Dendritic cell treated with granulocyte-macrophage colony-stimulating factor and Interleukin-4, amounts not matched to agents 40 ng/mL and 50 ng/mL, for 4 days (primary cell): Measurements from ENCODE around the gene ACP4.
"Not testable (repeated sequence)": the region's sequence is repeated elsewhere in the genome, so short reads cannot be mapped to it uniquely, and the experiment has no call there.

Experiments
- H3K27ac Mint-ChIP-seq: one replicate; pipeline ENCODE4 v1.8.0; 2022; ENCODE audit warnings: mild to moderate bottlenecking, mixed read lengths
- H3K27me3 Mint-ChIP-seq: one replicate; pipeline ENCODE4 v1.8.0; 2022; ENCODE audit warnings: mild to moderate bottlenecking, mixed read lengths
- H3K36me3 Mint-ChIP-seq: one replicate; pipeline ENCODE4 v1.8.0; 2022; ENCODE audit warnings: low read depth, mixed read lengths
- H3K4me1 Mint-ChIP-seq: one replicate; pipeline ENCODE4 v1.8.0; 2022; ENCODE audit warnings: low read depth, mixed read lengths
- H3K4me3 Mint-ChIP-seq: one replicate; pipeline ENCODE4 v1.8.0; 2022; ENCODE audit warnings: mild to moderate bottlenecking, moderate library complexity, mixed read lengths
- H3K9me3 Mint-ChIP-seq: one replicate; pipeline ENCODE4 v1.8.0; 2022; ENCODE audit warnings: mixed read lengths
- intact Hi-C: fragments of 100-400 bp; cut with micrococcal nuclease; formaldehyde crosslinking; loops from one replicate; pipeline ENCODE4 v1.15.0; 2022

Gene ACP4

GRCh38 chr19:50790396-50790795 lies at the start of gene ACP4:
Gene ACP4, plus strand, starts transcription at chr19:50790415. Its CDS starts 0 bp downstream, at chr19:50790415.
- Mint-ChIP-seq H3K27ac (no peak within 1 kb of the TSS), H3K4me1 (no peaks in the 10 kb centered on the region), H3K9me3 (no peaks in the 10 kb centered on the region), H3K36me3 (no peaks in the 10 kb centered on the region), H3K4me3 (no peak within 1 kb of the TSS), H3K27me3 (peaks cover 3% of the 10 kb centered on the region)
- intact Hi-C loops = no loop called here

- Mint-ChIP-seq H3K9me3 (no peaks in the 10 kb centered on the region), H3K4me3 (no peak overlapping the region), H3K4me1 (no peaks in the 10 kb centered on the region), H3K27me3 (peaks cover 28% of the 10 kb centered on the region), H3K36me3 (no peaks in the 10 kb centered on the region), H3K27ac (no peak overlapping the region)
- intact Hi-C loops = no loop called here
Observed at GRCh38 chr19:50741179-50741933, 48.9 kb upstream of the ACP4 start.

- Mint-ChIP-seq H3K27me3 (peaks cover 24% of the 10 kb centered on the region), H3K27ac (no peak overlapping the region), H3K4me1 (no peaks in the 10 kb centered on the region), H3K36me3 (no peaks in the 10 kb centered on the region), H3K4me3 (no peak overlapping the region), H3K9me3 (no peaks in the 10 kb centered on the region)
- intact Hi-C loops = no loop called here
Observed at GRCh38 chr19:50743537-50743936, 46.7 kb upstream of the ACP4 start.

GRCh38 chr19:50745221-50745620 lies 45.0 kb upstream of the ACP4 start:
- Mint-ChIP-seq H3K36me3 (no peaks in the 10 kb centered on the region), H3K9me3 (no peaks in the 10 kb centered on the region), H3K4me3 (no peak overlapping the region), H3K4me1 (no peaks in the 10 kb centered on the region), H3K27ac (no peak overlapping the region), H3K27me3 (peaks cover 15% of the 10 kb centered on the region)
- intact Hi-C loops = no loop called here

- H3K4me1 Mint-ChIP-seq, H3K27ac Mint-ChIP-seq, H3K36me3 Mint-ChIP-seq, intact Hi-C loops, H3K9me3 Mint-ChIP-seq, H3K27me3 Mint-ChIP-seq, H3K4me3 Mint-ChIP-seq: not testable (repeated sequence)
Observed at GRCh38 chr19:50747141-50747540, 43.1 kb upstream of the ACP4 start.

GRCh38 chr19:50749490-50749889 lies 40.7 kb upstream of the ACP4 start:
- H3K27ac Mint-ChIP-seq = no peak overlapping the region
- no peak overlapping the region for H3K4me3 Mint-ChIP-seq
- intact Hi-C loops = no loop called here
- peaks cover 4% of the 10 kb centered on the region for H3K27me3 Mint-ChIP-seq
- H3K36me3 Mint-ChIP-seq = no peaks in the 10 kb centered on the region
- H3K4me1 Mint-ChIP-seq = no peaks in the 10 kb centered on the region
- H3K9me3 Mint-ChIP-seq = no peaks in the 10 kb centered on the region

- Mint-ChIP-seq H3K36me3 (no peaks in the 10 kb centered on the region), H3K9me3 (no peaks in the 10 kb centered on the region), H3K4me3 (no peak overlapping the region), H3K27me3 (peaks cover 4% of the 10 kb centered on the region), H3K27ac (no peak overlapping the region), H3K4me1 (no peaks in the 10 kb centered on the region)
- intact Hi-C loops = no loop called here
Observed at GRCh38 chr19:50750010-50750409, 40.2 kb upstream of the ACP4 start.

GRCh38 chr19:50753879-50754278 lies 36.3 kb upstream of the ACP4 start:
- H3K27me3 Mint-ChIP-seq = peaks cover 10% of the 10 kb centered on the region
- intact Hi-C loops = no loop called here

GRCh38 chr19:50756244-50756643 lies 34.0 kb upstream of the ACP4 start:
- intact Hi-C loops, H3K9me3 Mint-ChIP-seq, H3K4me1 Mint-ChIP-seq: not testable (repeated sequence)

More at GRCh38 chr19:50753879-50754278, 36.3 kb upstream of the ACP4 start:
- no peaks in the 10 kb centered on the region for H3K9me3 Mint-ChIP-seq
- no peaks in the 10 kb centered on the region for H3K4me1 Mint-ChIP-seq
- H3K4me3 Mint-ChIP-seq = no peak overlapping the region
- no peak overlapping the region for H3K27ac Mint-ChIP-seq
- no peaks in the 10 kb centered on the region for H3K36me3 Mint-ChIP-seq

GRCh38 chr19:50757624-50758023 lies 32.6 kb upstream of the ACP4 start:
- intact Hi-C loops, H3K4me1 Mint-ChIP-seq, H3K9me3 Mint-ChIP-seq, H3K27me3 Mint-ChIP-seq, H3K36me3 Mint-ChIP-seq, H3K4me3 Mint-ChIP-seq, H3K27ac Mint-ChIP-seq: not testable (repeated sequence)

More at GRCh38 chr19:50756244-50756643, 34.0 kb upstream of the ACP4 start:
- not testable (repeated sequence) for H3K27ac Mint-ChIP-seq, H3K4me3 Mint-ChIP-seq, H3K27me3 Mint-ChIP-seq, H3K36me3 Mint-ChIP-seq

GRCh38 chr19:50759076-50759475 lies 31.1 kb upstream of the ACP4 start:
- H3K27me3 Mint-ChIP-seq, H3K36me3 Mint-ChIP-seq, intact Hi-C loops, H3K9me3 Mint-ChIP-seq, H3K4me1 Mint-ChIP-seq, H3K4me3 Mint-ChIP-seq, H3K27ac Mint-ChIP-seq: not testable (repeated sequence)

- Mint-ChIP-seq H3K36me3 (no peaks in the 10 kb centered on the region), H3K9me3 (peaks cover 6% of the 10 kb centered on the region), H3K4me1 (no peaks in the 10 kb centered on the region), H3K27me3 (peaks cover 9% of the 10 kb centered on the region), H3K4me3 (no peak overlapping the region), H3K27ac (no peak overlapping the region)
- intact Hi-C loops = no loop called here
Observed at GRCh38 chr19:50759886-50760285, 30.3 kb upstream of the ACP4 start.

- H3K27ac Mint-ChIP-seq, H3K36me3 Mint-ChIP-seq, H3K27me3 Mint-ChIP-seq, intact Hi-C loops, H3K4me1 Mint-ChIP-seq, H3K4me3 Mint-ChIP-seq, H3K9me3 Mint-ChIP-seq: not testable (repeated sequence)
Observed at GRCh38 chr19:50761501-50761900, 28.7 kb upstream of the ACP4 start.

- intact Hi-C loops, H3K27ac Mint-ChIP-seq, H3K36me3 Mint-ChIP-seq, H3K9me3 Mint-ChIP-seq, H3K4me3 Mint-ChIP-seq, H3K4me1 Mint-ChIP-seq, H3K27me3 Mint-ChIP-seq: not testable (repeated sequence)
Observed at GRCh38 chr19:50763521-50763920, 26.7 kb upstream of the ACP4 start.

GRCh38 chr19:50764409-50764808 lies 25.8 kb upstream of the ACP4 start:
- Mint-ChIP-seq H3K36me3 (no peaks in the 10 kb centered on the region), H3K4me3 (no peak overlapping the region), H3K27ac (no peak overlapping the region), H3K9me3 (peaks cover 6% of the 10 kb centered on the region), H3K27me3 (peaks cover 6% of the 10 kb centered on the region), H3K4me1 (no peaks in the 10 kb centered on the region)
- intact Hi-C loops = no loop called here
